Epithelial cell of esophagus (primary cell): ENCODE data around the gene ATP5F1E.
"Not testable (repeated sequence)": the region's sequence is repeated elsewhere in the genome, so short reads cannot be mapped to it uniquely, and the experiment has no call there.

Experiments
- DNase-seq: peaks from one replicate; pipeline ENCODE4 v3.0.0; 2010; ENCODE audit warnings: low read depth
- H3K4me3 ChIP-seq: 2 replicates; pipeline ENCODE4 v1.5.1; 2011; ENCODE audit warnings: mild to moderate bottlenecking, low read length, control low read depth
- TF ChIP-seq, protein P1 (sequence below): IDR thresholded peaks from 2 replicates; pipeline ENCODE4 v1.5.1; 2011; ENCODE audit warnings: low read depth, mild to moderate bottlenecking, low read length, control low read depth, inconsistent platforms; ENCODE audit not compliant: insufficient read depth; ENCODE audit errors: missing control alignments

ATP5F1E gene

DNA sequence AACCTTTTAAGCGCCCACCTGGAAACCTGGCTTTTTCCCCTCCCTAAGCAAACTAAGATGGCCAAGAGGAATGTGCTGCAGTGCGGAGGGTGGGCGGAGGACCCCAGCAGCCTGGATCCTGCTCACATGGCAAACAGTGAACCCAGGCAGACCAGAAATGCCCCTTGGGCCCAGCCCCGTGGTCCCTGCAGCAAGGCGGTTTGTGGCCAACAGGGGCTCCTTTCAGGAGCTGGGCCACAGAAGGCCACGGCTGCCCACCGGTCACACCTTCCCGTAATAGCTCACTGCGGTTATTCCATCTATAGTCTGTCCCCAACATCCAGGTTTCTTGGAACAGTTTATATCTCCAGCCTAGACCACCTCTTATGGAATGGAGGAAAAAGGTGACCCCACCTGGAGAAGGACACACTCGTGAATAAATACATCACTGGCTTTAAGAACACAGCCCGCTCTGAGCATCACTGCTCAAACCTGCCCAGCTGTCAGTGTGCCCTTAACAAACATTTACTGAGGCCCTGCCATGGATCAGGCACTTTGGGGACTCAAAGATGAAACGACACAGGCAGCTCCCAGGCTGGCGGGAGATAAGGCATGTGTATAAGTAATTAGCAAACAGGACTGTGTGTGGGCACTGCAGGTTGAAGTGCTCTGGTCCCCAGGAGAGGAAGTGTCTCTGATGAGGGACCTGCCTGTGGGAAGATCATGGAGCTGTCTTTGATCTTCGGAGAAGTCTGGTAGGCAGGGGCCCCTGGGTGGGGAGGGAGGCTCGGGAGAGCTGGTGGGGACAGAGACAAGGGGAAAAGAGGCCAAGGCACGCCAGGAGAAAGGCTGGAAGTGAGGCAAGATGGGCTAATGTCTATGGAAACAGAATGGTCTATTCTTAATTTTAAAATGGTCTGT lies 16.1 kb downstream of the ATP5F1E start:
- DNase-seq = no peak
- H3K4me3 ChIP-seq = no peak overlapping the region
- TF ChIP-seq, protein P1, sequence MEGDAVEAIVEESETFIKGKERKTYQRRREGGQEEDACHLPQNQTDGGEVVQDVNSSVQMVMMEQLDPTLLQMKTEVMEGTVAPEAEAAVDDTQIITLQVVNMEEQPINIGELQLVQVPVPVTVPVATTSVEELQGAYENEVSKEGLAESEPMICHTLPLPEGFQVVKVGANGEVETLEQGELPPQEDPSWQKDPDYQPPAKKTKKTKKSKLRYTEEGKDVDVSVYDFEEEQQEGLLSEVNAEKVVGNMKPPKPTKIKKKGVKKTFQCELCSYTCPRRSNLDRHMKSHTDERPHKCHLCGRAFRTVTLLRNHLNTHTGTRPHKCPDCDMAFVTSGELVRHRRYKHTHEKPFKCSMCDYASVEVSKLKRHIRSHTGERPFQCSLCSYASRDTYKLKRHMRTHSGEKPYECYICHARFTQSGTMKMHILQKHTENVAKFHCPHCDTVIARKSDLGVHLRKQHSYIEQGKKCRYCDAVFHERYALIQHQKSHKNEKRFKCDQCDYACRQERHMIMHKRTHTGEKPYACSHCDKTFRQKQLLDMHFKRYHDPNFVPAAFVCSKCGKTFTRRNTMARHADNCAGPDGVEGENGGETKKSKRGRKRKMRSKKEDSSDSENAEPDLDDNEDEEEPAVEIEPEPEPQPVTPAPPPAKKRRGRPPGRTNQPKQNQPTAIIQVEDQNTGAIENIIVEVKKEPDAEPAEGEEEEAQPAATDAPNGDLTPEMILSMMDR = no peak

DNA sequence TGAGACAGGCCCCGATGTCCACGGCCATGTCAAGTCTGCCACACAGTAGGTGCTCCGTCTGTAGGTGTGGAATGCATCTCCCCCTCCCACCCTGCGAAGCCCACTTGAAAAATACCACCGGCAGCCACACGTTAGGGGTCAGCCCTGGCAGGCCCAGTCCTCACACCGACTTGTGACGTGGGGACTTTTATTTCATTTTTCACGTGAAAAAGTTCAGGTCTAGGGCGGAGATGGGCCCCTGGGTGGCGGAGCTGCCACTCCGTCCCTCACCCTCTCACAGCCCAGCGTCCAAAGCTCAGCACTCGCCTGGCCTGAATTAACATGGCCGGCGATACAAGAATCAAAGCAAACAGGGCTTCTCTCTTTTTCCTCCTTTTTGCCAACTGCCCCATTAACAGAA lies 16.7 kb downstream of the ATP5F1E start:
- DNase-seq = no peak

DNA sequence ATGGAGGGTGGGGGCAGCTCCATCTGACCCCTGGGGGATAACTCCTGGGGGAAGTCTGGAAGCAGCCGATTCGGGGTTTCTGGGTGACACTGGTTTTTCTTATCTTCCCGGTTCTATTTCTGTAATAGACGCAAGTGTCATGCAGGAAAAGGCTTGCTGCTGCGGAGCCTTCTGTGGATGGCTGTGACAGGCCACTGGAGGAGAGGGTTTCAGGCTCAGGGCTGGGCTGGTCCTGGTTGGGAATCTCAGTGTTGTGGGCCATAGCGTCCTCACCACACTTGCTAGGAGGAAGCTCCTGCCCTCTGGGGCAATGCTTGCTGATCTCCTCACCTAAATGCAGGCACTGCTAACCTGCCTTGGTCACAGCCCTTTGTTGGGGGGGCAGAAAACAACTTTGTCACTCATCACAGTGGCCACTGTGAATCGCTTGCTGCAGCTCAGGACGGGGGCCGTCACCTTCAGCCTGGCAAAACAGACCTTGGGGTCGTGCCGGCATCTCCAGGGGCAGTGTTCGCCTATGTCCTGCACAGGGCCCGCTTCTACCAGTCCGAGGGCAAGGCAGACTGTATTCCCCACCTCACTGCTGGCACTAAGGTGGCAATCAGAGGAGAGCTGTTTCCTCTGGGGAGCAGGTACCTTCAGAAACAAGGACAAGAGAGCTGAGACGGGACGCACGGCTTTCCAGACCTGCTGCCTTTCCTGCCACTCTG lies 17.3 kb downstream of the ATP5F1E start:
- DNase-seq = no peak
- no peak overlapping the region for H3K4me3 ChIP-seq
- TF ChIP-seq, protein P1 = no peak

More for the DNA sequence above, 16.7 kb downstream of the ATP5F1E start:
- TF ChIP-seq, protein P1 = no peak
- H3K4me3 ChIP-seq = no peak overlapping the region

DNA sequence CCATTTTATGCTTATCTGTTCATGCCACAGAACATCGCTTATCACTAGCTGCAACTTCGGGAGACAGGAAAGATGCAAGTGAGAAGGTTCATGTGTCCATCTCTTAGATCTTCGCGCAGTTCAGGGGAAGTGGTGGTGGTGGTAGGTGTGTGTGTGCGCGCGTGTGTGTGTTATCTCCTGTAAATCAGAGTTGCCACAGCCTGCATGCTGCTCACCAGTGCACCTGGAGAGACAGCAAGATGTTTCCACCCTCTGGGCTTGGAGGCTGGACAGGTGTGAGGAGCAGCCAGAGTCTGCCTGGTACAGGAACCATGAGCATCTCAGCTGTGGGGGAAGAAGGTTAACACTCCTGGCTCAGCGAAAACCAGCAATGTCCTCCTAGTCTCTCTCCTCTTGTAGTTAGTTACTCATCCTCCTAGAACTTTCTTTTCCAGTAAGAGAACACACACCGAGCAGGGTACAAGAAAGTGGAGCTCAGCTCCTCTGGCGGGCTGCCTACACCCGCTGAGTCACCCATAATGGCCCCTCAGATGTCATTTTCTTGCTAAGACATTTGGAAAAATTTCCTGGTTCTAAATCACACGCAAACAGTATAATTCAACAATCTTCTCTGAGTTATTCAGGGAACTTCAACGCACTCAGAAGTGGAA lies 18.1 kb downstream of the ATP5F1E start:
- no peak overlapping the region for H3K4me3 ChIP-seq
- TF ChIP-seq, protein P1 = no peak
- DNase-seq = no peak

DNA sequence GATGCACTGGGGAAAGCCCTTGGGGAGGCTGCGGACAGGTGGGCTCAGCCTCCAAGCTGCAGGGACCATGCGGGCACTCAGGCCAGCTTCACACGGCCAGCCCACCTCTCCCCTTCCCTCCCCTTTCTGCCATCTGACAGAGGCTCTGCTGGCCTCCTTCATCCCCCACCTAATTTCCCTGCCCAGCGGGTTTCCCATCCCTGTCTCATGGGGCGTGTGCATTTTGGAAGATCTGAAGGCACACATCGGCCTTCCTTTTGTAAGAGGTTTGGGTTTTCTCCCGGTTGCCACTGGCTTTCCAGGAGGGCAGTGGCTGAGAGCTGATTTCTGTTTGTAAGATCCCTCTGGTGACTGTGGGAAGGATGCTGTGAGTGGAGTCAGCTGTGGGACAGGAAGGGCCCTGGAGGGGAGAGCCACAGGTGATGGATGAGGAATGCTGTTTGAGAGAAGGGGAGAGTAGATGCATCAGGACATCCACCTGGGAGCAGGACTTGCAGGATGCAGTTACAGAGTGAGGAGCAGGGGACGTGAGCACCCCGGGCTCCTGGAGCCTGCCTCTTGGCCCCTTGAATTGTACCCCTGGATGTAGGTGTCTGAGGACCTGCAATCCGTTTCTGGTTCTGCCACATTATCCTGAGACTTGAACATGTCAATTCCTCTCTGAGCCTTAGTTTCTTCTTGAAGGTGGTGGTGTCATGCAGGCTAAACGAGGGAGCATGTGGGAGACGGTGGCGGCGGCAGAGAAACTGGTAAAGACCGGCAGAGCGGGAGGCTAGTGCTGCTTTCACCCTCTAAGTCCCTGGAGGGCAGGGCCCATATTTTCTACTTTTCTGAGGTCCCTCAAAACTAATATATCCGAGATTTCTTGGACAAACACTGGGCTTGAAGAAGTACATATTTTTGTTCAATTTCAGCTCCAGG lies 18.8 kb downstream of the ATP5F1E start:
- TF ChIP-seq, protein P1 = no peak
- no peak for DNase-seq
- no peak overlapping the region for H3K4me3 ChIP-seq

DNA sequence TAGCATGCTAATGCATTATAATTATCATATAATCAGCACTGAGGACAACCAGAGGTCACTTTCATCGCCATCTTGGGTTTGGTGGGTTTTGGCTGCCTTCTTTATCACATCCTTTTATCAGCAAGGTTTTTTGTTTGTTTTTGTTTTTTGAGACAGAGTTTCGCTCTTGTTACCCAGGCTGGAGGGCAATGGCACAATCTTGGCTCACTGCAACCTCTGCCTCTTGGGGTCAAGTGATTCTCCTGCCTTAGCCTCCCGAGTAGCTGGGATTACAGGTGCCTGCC lies 20.3 kb downstream of the ATP5F1E start:
- not testable (repeated sequence) for DNase-seq, H3K4me3 ChIP-seq
